Measurements from ENCODE around the gene CAPZA2. TPM values are rescaled to one million over a fixed set of nuclear protein-coding genes. Genes with fewer than 3 reads are reported as not detected.

Gene CAPZA2
- total and polyA plus RNA-seq, 9 of the 15 experiments (the other 6 are each of a cell fraction or from before 2014, with no cell fraction given) = 67.0 to 524 (median 176) TPM

DNA sequence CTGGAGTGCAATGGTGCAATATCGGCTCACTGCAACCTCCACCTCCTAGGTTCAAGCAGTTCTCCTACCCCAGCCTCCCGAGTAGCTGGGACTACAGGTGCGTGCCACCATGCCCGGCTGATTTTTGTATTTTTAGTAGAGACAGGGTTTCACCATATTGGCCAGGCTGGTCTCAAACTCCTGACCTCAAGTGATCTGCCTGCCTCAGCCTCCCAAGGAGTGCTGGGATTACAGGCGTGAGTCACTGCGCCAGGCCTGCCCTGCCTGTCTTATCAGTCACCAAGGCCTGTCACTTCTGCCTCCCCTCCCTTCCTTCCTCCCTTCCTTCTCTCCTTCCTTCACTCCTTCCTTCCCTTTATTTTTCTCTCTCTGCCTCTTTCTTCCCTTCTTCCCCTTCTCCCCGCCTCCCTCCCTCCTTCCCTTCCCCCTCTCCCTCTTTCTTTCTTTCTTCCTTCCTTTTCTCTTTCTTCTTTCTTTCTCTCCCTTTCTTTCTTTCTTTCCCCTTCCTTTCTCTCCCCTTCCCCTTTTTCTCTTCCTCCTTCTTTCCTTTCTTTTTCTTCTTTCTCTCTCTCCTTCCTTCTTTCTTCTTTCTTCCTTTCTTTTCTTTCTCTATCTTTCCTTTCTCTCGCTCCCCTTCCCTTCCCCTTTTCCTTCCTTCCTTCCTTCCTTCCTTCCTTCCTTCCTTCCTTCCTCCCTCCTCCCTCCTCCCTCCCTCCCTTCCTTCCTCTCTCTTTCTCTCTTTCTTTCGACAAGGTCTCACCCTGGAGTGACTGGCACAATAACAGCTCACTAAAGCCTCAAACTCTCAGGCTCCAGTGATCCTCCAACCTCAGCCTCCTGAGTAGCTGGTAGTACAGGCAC lies 87.8 kb downstream of the CAPZA2 start (continued):
- TF ChIP-seq, protein P1, sequence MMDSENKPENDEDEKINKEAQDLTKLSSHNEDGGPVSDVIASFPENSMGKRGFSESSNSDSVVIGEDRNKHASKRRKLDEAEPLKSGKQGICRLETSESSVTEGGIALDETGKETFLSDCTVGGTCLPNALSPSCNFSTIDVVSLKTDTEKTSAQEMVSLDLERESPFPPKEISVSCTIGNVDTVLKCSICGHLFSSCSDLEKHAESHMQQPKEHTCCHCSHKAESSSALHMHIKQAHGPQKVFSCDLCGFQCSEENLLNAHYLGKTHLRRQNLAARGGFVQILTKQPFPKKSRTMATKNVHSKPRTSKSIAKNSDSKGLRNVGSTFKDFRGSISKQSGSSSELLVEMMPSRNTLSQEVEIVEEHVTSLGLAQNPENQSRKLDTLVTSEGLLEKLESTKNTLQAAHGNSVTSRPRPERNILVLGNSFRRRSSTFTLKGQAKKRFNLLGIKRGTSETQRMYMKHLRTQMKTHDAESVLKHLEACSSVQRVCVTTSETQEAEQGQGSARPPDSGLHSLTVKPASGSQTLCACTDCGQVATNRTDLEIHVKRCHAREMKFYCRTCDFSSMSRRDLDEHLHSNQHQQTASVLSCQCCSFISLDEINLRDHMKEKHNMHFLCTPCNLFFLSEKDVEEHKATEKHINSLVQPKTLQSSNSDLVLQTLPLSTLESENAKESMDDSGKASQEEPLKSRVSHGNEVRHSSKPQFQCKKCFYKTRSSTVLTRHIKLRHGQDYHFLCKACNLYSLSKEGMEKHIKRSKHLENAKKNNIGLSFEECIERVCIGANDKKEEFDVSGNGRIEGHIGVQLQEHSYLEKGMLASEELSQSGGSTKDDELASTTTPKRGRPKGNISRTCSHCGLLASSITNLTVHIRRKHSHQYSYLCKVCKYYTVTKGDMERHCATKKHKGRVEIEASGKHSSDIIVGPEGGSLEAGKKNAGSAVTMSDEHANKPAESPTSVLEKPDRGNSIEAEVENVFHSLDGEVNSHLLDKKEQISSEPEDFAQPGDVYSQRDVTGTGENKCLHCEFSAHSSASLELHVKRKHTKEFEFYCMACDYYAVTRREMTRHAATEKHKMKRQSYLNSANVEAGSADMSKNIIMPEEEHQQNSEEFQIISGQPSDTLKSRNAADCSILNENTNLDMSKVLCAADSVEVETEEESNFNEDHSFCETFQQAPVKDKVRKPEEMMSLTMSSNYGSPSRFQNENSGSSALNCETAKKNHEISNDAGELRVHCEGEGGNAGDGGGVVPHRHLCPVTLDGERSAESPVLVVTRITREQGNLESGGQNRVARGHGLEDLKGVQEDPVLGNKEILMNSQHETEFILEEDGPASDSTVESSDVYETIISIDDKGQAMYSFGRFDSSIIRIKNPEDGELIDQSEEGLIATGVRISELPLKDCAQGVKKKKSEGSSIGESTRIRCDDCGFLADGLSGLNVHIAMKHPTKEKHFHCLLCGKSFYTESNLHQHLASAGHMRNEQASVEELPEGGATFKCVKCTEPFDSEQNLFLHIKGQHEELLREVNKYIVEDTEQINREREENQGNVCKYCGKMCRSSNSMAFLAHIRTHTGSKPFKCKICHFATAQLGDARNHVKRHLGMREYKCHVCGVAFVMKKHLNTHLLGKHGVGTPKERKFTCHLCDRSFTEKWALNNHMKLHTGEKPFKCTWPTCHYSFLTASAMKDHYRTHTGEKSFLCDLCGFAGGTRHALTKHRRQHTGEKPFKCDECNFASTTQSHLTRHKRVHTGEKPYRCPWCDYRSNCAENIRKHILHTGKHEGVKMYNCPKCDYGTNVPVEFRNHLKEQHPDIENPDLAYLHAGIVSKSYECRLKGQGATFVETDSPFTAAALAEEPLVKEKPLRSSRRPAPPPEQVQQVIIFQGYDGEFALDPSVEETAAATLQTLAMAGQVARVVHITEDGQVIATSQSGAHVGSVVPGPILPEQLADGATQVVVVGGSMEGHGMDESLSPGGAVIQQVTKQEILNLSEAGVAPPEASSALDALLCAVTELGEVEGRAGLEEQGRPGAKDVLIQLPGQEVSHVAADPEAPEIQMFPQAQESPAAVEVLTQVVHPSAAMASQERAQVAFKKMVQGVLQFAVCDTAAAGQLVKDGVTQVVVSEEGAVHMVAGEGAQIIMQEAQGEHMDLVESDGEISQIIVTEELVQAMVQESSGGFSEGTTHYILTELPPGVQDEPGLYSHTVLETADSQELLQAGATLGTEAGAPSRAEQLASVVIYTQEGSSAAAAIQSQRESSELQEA (IDR thresholded peaks at IDR 0.05; ENCODE audit: low read depth) = peak; percentile 70; the same call in 1 of the 2 replicates
- TF ChIP-seq ZNF24 (IDR thresholded peaks at IDR 0.05) (peak; percentile 81), ZKSCAN3 (CRISPR knock-in tag; IDR thresholded peaks at IDR 0.05) (no peak), DACH1 (IDR thresholded peaks at IDR 0.05; ENCODE audit: partially characterized antibody) (peak; percentile 50), KHSRP (IDR thresholded peaks at IDR 0.05) (peak; percentile 78), ZNF354B (CRISPR knock-in tag; IDR thresholded peaks at IDR 0.05) (no peak), HNRNPH1 (optimal IDR thresholded peaks at IDR 0.05; ENCODE audit: low read depth, low read length) (no peak), FOXJ2 (tag; IDR thresholded peaks at IDR 0.05) (no peak), NFE2 (IDR thresholded peaks at IDR 0.05; ENCODE audit: low read depth) (peak; percentile 36; the same call in 1 of the 2 replicates), ZNF75A (CRISPR knock-in tag; IDR thresholded peaks at IDR 0.05) (no peak), SMC3 (conservative IDR thresholded peaks at IDR 0.05; ENCODE audit: insufficient read depth, low read depth, low read length) (no peak)
- TF ChIP-seq, protein P2, sequence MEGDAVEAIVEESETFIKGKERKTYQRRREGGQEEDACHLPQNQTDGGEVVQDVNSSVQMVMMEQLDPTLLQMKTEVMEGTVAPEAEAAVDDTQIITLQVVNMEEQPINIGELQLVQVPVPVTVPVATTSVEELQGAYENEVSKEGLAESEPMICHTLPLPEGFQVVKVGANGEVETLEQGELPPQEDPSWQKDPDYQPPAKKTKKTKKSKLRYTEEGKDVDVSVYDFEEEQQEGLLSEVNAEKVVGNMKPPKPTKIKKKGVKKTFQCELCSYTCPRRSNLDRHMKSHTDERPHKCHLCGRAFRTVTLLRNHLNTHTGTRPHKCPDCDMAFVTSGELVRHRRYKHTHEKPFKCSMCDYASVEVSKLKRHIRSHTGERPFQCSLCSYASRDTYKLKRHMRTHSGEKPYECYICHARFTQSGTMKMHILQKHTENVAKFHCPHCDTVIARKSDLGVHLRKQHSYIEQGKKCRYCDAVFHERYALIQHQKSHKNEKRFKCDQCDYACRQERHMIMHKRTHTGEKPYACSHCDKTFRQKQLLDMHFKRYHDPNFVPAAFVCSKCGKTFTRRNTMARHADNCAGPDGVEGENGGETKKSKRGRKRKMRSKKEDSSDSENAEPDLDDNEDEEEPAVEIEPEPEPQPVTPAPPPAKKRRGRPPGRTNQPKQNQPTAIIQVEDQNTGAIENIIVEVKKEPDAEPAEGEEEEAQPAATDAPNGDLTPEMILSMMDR (IDR thresholded peaks at IDR 0.05 in 2 of 3, conservative IDR thresholded peaks at IDR 0.05 in 1 of 3; ENCODE audit: insufficient read depth in 2 of 3, low read depth in 1 of 3, low read length in 3 of 3) = no peak
- TF ChIP-seq, protein P3, sequence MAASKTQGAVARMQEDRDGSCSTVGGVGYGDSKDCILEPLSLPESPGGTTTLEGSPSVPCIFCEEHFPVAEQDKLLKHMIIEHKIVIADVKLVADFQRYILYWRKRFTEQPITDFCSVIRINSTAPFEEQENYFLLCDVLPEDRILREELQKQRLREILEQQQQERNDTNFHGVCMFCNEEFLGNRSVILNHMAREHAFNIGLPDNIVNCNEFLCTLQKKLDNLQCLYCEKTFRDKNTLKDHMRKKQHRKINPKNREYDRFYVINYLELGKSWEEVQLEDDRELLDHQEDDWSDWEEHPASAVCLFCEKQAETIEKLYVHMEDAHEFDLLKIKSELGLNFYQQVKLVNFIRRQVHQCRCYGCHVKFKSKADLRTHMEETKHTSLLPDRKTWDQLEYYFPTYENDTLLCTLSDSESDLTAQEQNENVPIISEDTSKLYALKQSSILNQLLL (CRISPR knock-in tag; IDR thresholded peaks at IDR 0.05; ENCODE audit: borderline replicate concordance) = no peak
- TF ChIP-seq, protein P4, sequence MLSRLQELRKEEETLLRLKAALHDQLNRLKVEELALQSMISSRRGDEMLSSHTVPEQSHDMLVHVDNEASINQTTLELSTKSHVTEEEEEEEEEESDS (CRISPR knock-in tag; IDR thresholded peaks at IDR 0.05) = no peak
- TF ChIP-seq, protein P5, sequence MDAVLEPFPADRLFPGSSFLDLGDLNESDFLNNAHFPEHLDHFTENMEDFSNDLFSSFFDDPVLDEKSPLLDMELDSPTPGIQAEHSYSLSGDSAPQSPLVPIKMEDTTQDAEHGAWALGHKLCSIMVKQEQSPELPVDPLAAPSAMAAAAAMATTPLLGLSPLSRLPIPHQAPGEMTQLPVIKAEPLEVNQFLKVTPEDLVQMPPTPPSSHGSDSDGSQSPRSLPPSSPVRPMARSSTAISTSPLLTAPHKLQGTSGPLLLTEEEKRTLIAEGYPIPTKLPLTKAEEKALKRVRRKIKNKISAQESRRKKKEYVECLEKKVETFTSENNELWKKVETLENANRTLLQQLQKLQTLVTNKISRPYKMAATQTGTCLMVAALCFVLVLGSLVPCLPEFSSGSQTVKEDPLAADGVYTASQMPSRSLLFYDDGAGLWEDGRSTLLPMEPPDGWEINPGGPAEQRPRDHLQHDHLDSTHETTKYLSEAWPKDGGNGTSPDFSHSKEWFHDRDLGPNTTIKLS (IDR thresholded peaks at IDR 0.05; ENCODE audit: borderline replicate concordance, low read depth) = no peak

Data from K562 (cell line).